Lung (tissue), 12 donors: ENCODE measurements around the gene TMEM131L. TPM values are rescaled to one million over a fixed set of nuclear protein-coding genes. Genes with fewer than 3 reads are reported as not detected.

ENCODE experiments used
- ATAC-seq: fragments of 200-7000 bp; cut with Tn5 transposase; one replicate; pipeline ENCODE4 v1.9.1; 2020; ENCODE audit warnings: moderate number of reproducible peaks; ENCODE audit not compliant: insufficient read depth, low FRiP score
- DNase-seq, 3 donors: peaks; one replicate each; pipeline ENCODE4 v3.0.0-alpha.2; 2013 to 2017
- H3K27ac ChIP-seq, 2 donors: one replicate each; pipeline ENCODE4 v1.5.1; 2013; ENCODE audit warnings: mild to moderate bottlenecking in 2 of 2, moderate library complexity in 2 of 2, control low read depth in 1 of 2, inconsistent platforms in 1 of 2, low read depth in 1 of 2, low read length in 1 of 2
- H3K27me3 ChIP-seq, 3 donors: one replicate each; pipeline ENCODE4 v1.5.1; 2013; ENCODE audit warnings: low read length in 2 of 3; ENCODE audit not compliant: control insufficient read depth in 3 of 3, insufficient read depth in 3 of 3
- H3K36me3 ChIP-seq, 4 donors: one replicate each; pipeline ENCODE4 v1.5.1; 2013; ENCODE audit warnings: low read length in 4 of 4, mild to moderate bottlenecking in 1 of 4, moderate library complexity in 1 of 4; ENCODE audit not compliant: control insufficient read depth in 4 of 4, insufficient read depth in 4 of 4
- H3K4me1 ChIP-seq, 5 donors: one replicate each; pipeline ENCODE4 v1.5.1; 2013; ENCODE audit warnings: low read length in 5 of 5, mild to moderate bottlenecking in 2 of 5, moderate library complexity in 1 of 5; ENCODE audit not compliant: control insufficient read depth in 5 of 5, insufficient read depth in 5 of 5
- H3K4me3 ChIP-seq: one replicate; pipeline ENCODE4 v1.5.1; 2013; ENCODE audit warnings: mild to moderate bottlenecking, control low read depth, moderate library complexity
- H3K9ac ChIP-seq, 2 donors: one replicate each; pipeline ENCODE4 v1.5.1; 2013; ENCODE audit warnings: low read length in 2 of 2, control low read depth in 1 of 2; ENCODE audit not compliant: insufficient read depth in 1 of 2
- H3K9me3 ChIP-seq, 4 donors: one replicate each; pipeline ENCODE4 v1.5.1; 2013; ENCODE audit warnings: low read length in 3 of 4, mild to moderate bottlenecking in 1 of 4, moderate library complexity in 1 of 4; ENCODE audit not compliant: control insufficient read depth in 4 of 4, insufficient read depth in 3 of 4
- CTCF ChIP-seq: IDR thresholded peaks from 2 replicates; pipeline ENCODE4 v1.5.1; 2012; ENCODE audit warnings: mild to moderate bottlenecking; ENCODE audit errors: control extremely low read depth, extremely low read depth
- WGBS, 2 donors: extraction: QIAGEN DNeasy Blood & Tissue Kit; methylation state at CpG; one replicate each; pipeline ENCODE4 v1.1.7; 2013; 5-methylcytosine and 5-hydroxymethylcytosine counted together
- polyA plus RNA-seq, 2 donors: library from polyadenylated mRNA; stranded (reverse); fragments of 200-250 nt; gene quantifications; one replicate each; pipeline ENCODE4 v1.2.1, GENCODE V29; 2013
- total RNA-seq, 2 donors: library from RNA; depleted of rRNA in 1 of 2; stranded (reverse); fragments of >200 nt in 1 of 2; gene quantifications; one replicate each; pipeline ENCODE4 v1.2.1, GENCODE V29; 2014 to 2021
- donor health status: control.
- donor health status: control.
- donor health status: Bipolar disorder and iron deficiency.
- donor health status: healthy.
- donor health status: DM: yes; HTN: yes; CAD: no.

Gene TMEM131L
- total and polyA plus RNA-seq, 4 donors, result 2.9 to 40.6 (median 11.8) TPM

- 51 to 68% methylated on average over 8 of the region's 8 CpGs for WGBS, 2 donors
- no peak for TF ChIP-seq CTCF
- Histone ChIP-seq H3K4me1 (peaks cover 6 to 38% (median 13%) of the 10 kb centered on the region in 5 donors), H3K4me3 (no peak overlapping the region), H3K27ac (peak overlapping the region in 1 of 2 donors; percentile 20), H3K27me3 (no peaks in the 10 kb centered on the region), H3K36me3 (peaks cover 0 to 2% (median 0%) of the 10 kb centered on the region in 4 donors), H3K9ac (no peak overlapping the region), H3K9me3 (no peaks in the 10 kb centered on the region)
- no peak for DNase-seq
- ATAC-seq, result no peak
Measured at GRCh38 chr4:153520801-153521329, 54.7 kb downstream of the TMEM131L start.

- Histone ChIP-seq H3K9me3 (no peaks in the 10 kb centered on the region), H3K27ac (no peak overlapping the region), H3K4me3 (no peak overlapping the region), H3K4me1 (peaks cover 6 to 38% (median 13%) of the 10 kb centered on the region in 5 donors), H3K36me3 (no peaks in the 10 kb centered on the region), H3K27me3 (no peaks in the 10 kb centered on the region), H3K9ac (no peak overlapping the region)
- WGBS, 2 donors, result 80 to 91% methylated on average over 10 of the region's 10 CpGs
- ATAC-seq (no peak), DNase-seq (no peak)
- TF ChIP-seq CTCF, result no peak
Measured at GRCh38 chr4:153521478-153521877, 55.3 kb downstream of the TMEM131L start.

- TF ChIP-seq CTCF, result no peak
- WGBS, 2 donors, result 51 to 65% methylated on average over 17 of the region's 17 CpGs
Measured at GRCh38 chr4:153521999-153522801, 56.0 kb downstream of the TMEM131L start.

More at GRCh38 chr4:153521999-153522801, 56.0 kb downstream of the TMEM131L start:
- no peak overlapping the region for H3K9ac ChIP-seq
- no peaks in the 10 kb centered on the region for H3K9me3 ChIP-seq
- H3K4me1 ChIP-seq, result peaks cover 6 to 38% (median 13%) of the 10 kb centered on the region in 5 donors
- no peak for DNase-seq
- H3K36me3 ChIP-seq, result no peaks in the 10 kb centered on the region
- no peak overlapping the region for H3K4me3 ChIP-seq
- peak overlapping the region in 1 of 2 donors; percentile 54 for H3K27ac ChIP-seq
- H3K27me3 ChIP-seq, result no peaks in the 10 kb centered on the region
- no peak for ATAC-seq
